GM21737 (cell line): ENCODE data around the gene HSPG2.

Experiments used
- ATAC-seq: cut with Tn5 transposase; IDR thresholded peaks from one replicate; pipeline ENCODE4 v1.9.1; 2021; ENCODE audit warnings: mild to moderate bottlenecking, moderate library complexity; ENCODE audit not compliant: unreplicated experiment

HSPG2 gene

GRCh38 chr1:21884456-21885235, 52.5 kb downstream of the HSPG2 start:
- ATAC-seq = no peak

GRCh38 chr1:21882721-21883415, 54.2 kb downstream of the HSPG2 start:
- no peak for ATAC-seq

GRCh38 chr1:21881250-21881649, 55.9 kb downstream of the HSPG2 start:
- no peak for ATAC-seq

GRCh38 chr1:21880619-21880970, 56.5 kb downstream of the HSPG2 start:
- ATAC-seq = no peak

GRCh38 chr1:21879928-21880618, 57.0 kb downstream of the HSPG2 start:
- ATAC-seq = no peak

- ATAC-seq = no peak
Observed at GRCh38 chr1:21878840-21879478, 58.2 kb downstream of the HSPG2 start.

- no peak for ATAC-seq
Observed at GRCh38 chr1:21878009-21878773, 58.9 kb downstream of the HSPG2 start.

GRCh38 chr1:21876267-21876666, 60.8 kb downstream of the HSPG2 start:
- ATAC-seq = no peak

- no peak for ATAC-seq
Observed at GRCh38 chr1:21875621-21876063, 61.5 kb downstream of the HSPG2 start.

- no peak for ATAC-seq
Observed at GRCh38 chr1:21874778-21875547, 62.1 kb downstream of the HSPG2 start.

- no peak for ATAC-seq
Observed at GRCh38 chr1:21874328-21874727, 62.8 kb downstream of the HSPG2 start.

- no peak for ATAC-seq
Observed at GRCh38 chr1:21873761-21874160, 63.3 kb downstream of the HSPG2 start.

GRCh38 chr1:21873174-21873573, 63.9 kb downstream of the HSPG2 start:
- no peak for ATAC-seq

- ATAC-seq = no peak
Observed at GRCh38 chr1:21872445-21873079, 64.5 kb downstream of the HSPG2 start.

GRCh38 chr1:21871943-21872342, 65.2 kb downstream of the HSPG2 start:
- ATAC-seq = no peak

GRCh38 chr1:21870611-21871010, 66.5 kb downstream of the HSPG2 start:
- ATAC-seq = no peak

- ATAC-seq = no peak
Observed at GRCh38 chr1:21869620-21870121, 67.4 kb downstream of the HSPG2 start.

- ATAC-seq = no peak
Observed at GRCh38 chr1:21868941-21869454, 68.1 kb downstream of the HSPG2 start.

- ATAC-seq = no peak
Observed at GRCh38 chr1:21868482-21868881, 68.6 kb downstream of the HSPG2 start.
